ENCODE measurements around the gene NPLOC4. TPM values are rescaled to one million over a fixed set of nuclear protein-coding genes. Genes with fewer than 3 reads are reported as not detected.

NPLOC4 gene
- total RNA-seq, 1 donor from 2014 or later = 93.3 TPM

GRCh38 chr17:81556175-81556691 is 80.7 kb downstream of the NPLOC4 start:
- Mint-ChIP-seq H3K36me3 (peaks cover 10% of the 10 kb centered on the region), H3K27ac (no peak overlapping the region), H3K4me1 (peaks cover 21% of the 10 kb centered on the region), H3K27me3 (ENCODE audit: low read depth) (no peaks in the 10 kb centered on the region), H3K4me3 (no peak overlapping the region), H3K9me3 (no peaks in the 10 kb centered on the region)
- TF ChIP-seq, protein P1, sequence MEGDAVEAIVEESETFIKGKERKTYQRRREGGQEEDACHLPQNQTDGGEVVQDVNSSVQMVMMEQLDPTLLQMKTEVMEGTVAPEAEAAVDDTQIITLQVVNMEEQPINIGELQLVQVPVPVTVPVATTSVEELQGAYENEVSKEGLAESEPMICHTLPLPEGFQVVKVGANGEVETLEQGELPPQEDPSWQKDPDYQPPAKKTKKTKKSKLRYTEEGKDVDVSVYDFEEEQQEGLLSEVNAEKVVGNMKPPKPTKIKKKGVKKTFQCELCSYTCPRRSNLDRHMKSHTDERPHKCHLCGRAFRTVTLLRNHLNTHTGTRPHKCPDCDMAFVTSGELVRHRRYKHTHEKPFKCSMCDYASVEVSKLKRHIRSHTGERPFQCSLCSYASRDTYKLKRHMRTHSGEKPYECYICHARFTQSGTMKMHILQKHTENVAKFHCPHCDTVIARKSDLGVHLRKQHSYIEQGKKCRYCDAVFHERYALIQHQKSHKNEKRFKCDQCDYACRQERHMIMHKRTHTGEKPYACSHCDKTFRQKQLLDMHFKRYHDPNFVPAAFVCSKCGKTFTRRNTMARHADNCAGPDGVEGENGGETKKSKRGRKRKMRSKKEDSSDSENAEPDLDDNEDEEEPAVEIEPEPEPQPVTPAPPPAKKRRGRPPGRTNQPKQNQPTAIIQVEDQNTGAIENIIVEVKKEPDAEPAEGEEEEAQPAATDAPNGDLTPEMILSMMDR (IDR thresholded peaks at IDR 0.05; ENCODE audit: unreplicated experiment) = no peak
- no peak for DNase-seq (ENCODE audit: low spot score in 2 of 2, unreplicated experiment in 2 of 2)

DNA sequence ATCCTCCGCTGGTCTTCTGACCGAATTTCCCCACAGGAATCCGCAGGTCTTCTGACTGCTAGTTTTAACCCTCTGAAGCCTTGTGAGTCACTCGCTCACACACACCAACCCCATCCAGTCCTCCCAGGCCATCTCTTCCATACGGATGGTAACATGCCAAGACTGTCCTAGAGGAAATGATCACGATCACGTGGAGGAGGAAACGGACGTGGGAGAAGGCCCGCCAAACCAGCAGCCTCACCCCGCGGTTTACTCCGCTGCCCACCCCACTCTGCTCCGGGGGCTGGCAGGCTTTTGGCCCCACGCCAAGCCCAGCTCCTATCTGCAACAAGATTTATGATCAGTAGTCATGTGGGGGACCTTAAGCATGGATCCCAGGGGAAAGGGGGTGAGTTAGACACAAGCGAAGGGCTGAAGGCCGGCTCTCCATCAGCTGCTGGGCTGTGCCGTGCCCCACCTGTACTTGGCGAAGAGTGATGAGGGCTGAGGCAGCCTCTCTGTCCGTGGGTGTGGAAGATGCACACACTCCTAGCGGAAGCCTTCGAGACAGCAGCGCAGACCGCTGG is 83.2 kb downstream of the NPLOC4 start:
- TF ChIP-seq, protein P1 (IDR thresholded peaks at IDR 0.05; ENCODE audit: unreplicated experiment) = no peak
- no peak for DNase-seq (ENCODE audit: low spot score in 2 of 2, unreplicated experiment in 2 of 2)
- Mint-ChIP-seq H3K27me3 (ENCODE audit: low read depth) (no peaks in the 10 kb centered on the region), H3K36me3 (peaks cover 17% of the 10 kb centered on the region), H3K4me3 (peak overlapping the region; percentile 82), H3K4me1 (peaks cover 25% of the 10 kb centered on the region), H3K27ac (peak overlapping the region; percentile 87), H3K9me3 (no peaks in the 10 kb centered on the region)

GRCh38 chr17:81553018-81553615 is 83.8 kb downstream of the NPLOC4 start:
- H3K4me3 Mint-ChIP-seq = peak overlapping the region; percentile 82
- H3K36me3 Mint-ChIP-seq = peaks cover 15% of the 10 kb centered on the region
- no peaks in the 10 kb centered on the region for H3K9me3 Mint-ChIP-seq
- TF ChIP-seq, protein P1 (IDR thresholded peaks at IDR 0.05; ENCODE audit: unreplicated experiment) = no peak
- H3K27ac Mint-ChIP-seq = peak overlapping the region; percentile 87
- peak in 1 of 2 experiments; percentile 51 for DNase-seq (ENCODE audit: low spot score in 2 of 2, unreplicated experiment in 2 of 2)
- H3K27me3 Mint-ChIP-seq (ENCODE audit: low read depth) = no peaks in the 10 kb centered on the region
- peaks cover 25% of the 10 kb centered on the region for H3K4me1 Mint-ChIP-seq

- peaks cover 25% of the 10 kb centered on the region for H3K4me1 Mint-ChIP-seq
- peak within 1 kb of the TSS; percentile 84 for H3K4me3 Mint-ChIP-seq
- DNase-seq (ENCODE audit: low spot score in 2 of 2, unreplicated experiment in 2 of 2) = peak; percentile 76 to 84
- H3K27ac Mint-ChIP-seq = peak within 1 kb of the TSS; percentile 87
- TF ChIP-seq, protein P1 (IDR thresholded peaks at IDR 0.05; ENCODE audit: unreplicated experiment) = no peak
- peaks cover 15% of the 10 kb centered on the region for H3K36me3 Mint-ChIP-seq
- no peaks in the 10 kb centered on the region for H3K27me3 Mint-ChIP-seq (ENCODE audit: low read depth)
- no peaks in the 10 kb centered on the region for H3K9me3 Mint-ChIP-seq
Measured at GRCh38 chr17:81552244-81553017, 84.5 kb downstream of the NPLOC4 start, which contains the start of gene FAAP100. FAAP100 (minus strand) TSS chr17:81552353; CDS start chr17:81552330, 23 bp downstream.

GRCh38 chr17:81551458-81552243 is 85.3 kb downstream of the NPLOC4 start:
- Mint-ChIP-seq H3K27me3 (ENCODE audit: low read depth) (no peaks in the 10 kb centered on the region), H3K27ac (peak overlapping the region; percentile 53), H3K9me3 (no peaks in the 10 kb centered on the region), H3K4me1 (peaks cover 25% of the 10 kb centered on the region), H3K36me3 (peaks cover 12% of the 10 kb centered on the region), H3K4me3 (peak overlapping the region; percentile 84)
- TF ChIP-seq, protein P1 (IDR thresholded peaks at IDR 0.05; ENCODE audit: unreplicated experiment) = no peak
- DNase-seq (ENCODE audit: low spot score in 2 of 2, unreplicated experiment in 2 of 2) = no peak

Data from mesothelial cell of epicardium (in vitro differentiated cells).